ENCODE data around the gene CD81.
"Not testable (repeated sequence)": the region's sequence is repeated elsewhere in the genome, so short reads cannot be mapped to it uniquely, and the experiment has no call there.

The CD81 gene

GRCh38 chr11:2376751-2377451 lies at the start of gene CD81:
TSS of gene CD81 (plus strand) at chr11:2377310. CDS start at chr11:2377550, 240 bp downstream.
- DNase-seq: peak; percentile 1

- DNase-seq: no peak
These were observed 49.1 kb upstream of the CD81 start for GRCh38 chr11:2328021-2328420.

GRCh38 chr11:2328656-2329354 lies 48.3 kb upstream of the CD81 start:
- no peak for DNase-seq

GRCh38 chr11:2329551-2329950 lies 47.6 kb upstream of the CD81 start:
- no peak for DNase-seq

- DNase-seq: no peak
These were observed 46.4 kb upstream of the CD81 start for GRCh38 chr11:2330696-2331095.

GRCh38 chr11:2331404-2331803 lies 45.7 kb upstream of the CD81 start:
- no peak for DNase-seq

- not testable (repeated sequence) for DNase-seq
These were observed 44.5 kb upstream of the CD81 start for GRCh38 chr11:2332569-2332968.

- DNase-seq: not testable (repeated sequence)
These were observed 43.5 kb upstream of the CD81 start for GRCh38 chr11:2333486-2334205.

- not testable (repeated sequence) for DNase-seq
These were observed 41.8 kb upstream of the CD81 start for GRCh38 chr11:2335286-2335685.

- not testable (repeated sequence) for DNase-seq
These were observed 38.4 kb upstream of the CD81 start for GRCh38 chr11:2338760-2339159.

- DNase-seq: no peak
These were observed 34.6 kb upstream of the CD81 start for GRCh38 chr11:2342557-2342956.

- no peak for DNase-seq
These were observed 34.1 kb upstream of the CD81 start for GRCh38 chr11:2342981-2343380.

GRCh38 chr11:2343502-2343901 lies 33.6 kb upstream of the CD81 start:
- DNase-seq: no peak

GRCh38 chr11:2345050-2345449 lies 32.1 kb upstream of the CD81 start:
- no peak for DNase-seq

GRCh38 chr11:2346014-2346413 lies 31.1 kb upstream of the CD81 start:
- DNase-seq: no peak

GRCh38 chr11:2346586-2347307 lies 30.4 kb upstream of the CD81 start:
- DNase-seq: no peak

- DNase-seq: no peak
These were observed 29.7 kb upstream of the CD81 start for GRCh38 chr11:2347308-2347830.

GRCh38 chr11:2348986-2349385 lies 28.1 kb upstream of the CD81 start:
- no peak for DNase-seq

- no peak for DNase-seq
These were observed 25.4 kb upstream of the CD81 start for GRCh38 chr11:2351701-2352100.

- DNase-seq: no peak
These were observed 24.7 kb upstream of the CD81 start for GRCh38 chr11:2352420-2352819.

- no peak for DNase-seq
These were observed 22.0 kb upstream of the CD81 start for GRCh38 chr11:2355000-2355644.

GRCh38 chr11:2357246-2357645 lies 19.9 kb upstream of the CD81 start:
- no peak for DNase-seq
